GM13976 (cell line): ENCODE measurements around the gene RBM10.

Experiments
- DNase-seq: peaks from one replicate; pipeline ENCODE4 v3.0.0; 2012; ENCODE audit warnings: low spot score
- CTCF ChIP-seq: IDR thresholded peaks from 2 replicates; pipeline ENCODE4 v1.5.1; 2012; ENCODE audit warnings: borderline replicate concordance, mild to moderate bottlenecking; ENCODE audit not compliant: insufficient read depth; ENCODE audit errors: extremely low read depth, missing control alignments, control extremely low read depth
- in situ Hi-C: fragments of 300-500 bp; cut with MboI; formaldehyde crosslinking; loops from one replicate; pipeline ENCODE4 v1.12.0; 2022; ENCODE audit warnings: low sequenced_read_pairs, mixed read lengths, inconsistent platforms; ENCODE audit not compliant: unreplicated experiment

Gene RBM10

GRCh38 chrX:47230136-47230868 lies 85.3 kb downstream of the RBM10 start:
- TF ChIP-seq CTCF = no peak
- in situ Hi-C loops = no loop called here

DNA sequence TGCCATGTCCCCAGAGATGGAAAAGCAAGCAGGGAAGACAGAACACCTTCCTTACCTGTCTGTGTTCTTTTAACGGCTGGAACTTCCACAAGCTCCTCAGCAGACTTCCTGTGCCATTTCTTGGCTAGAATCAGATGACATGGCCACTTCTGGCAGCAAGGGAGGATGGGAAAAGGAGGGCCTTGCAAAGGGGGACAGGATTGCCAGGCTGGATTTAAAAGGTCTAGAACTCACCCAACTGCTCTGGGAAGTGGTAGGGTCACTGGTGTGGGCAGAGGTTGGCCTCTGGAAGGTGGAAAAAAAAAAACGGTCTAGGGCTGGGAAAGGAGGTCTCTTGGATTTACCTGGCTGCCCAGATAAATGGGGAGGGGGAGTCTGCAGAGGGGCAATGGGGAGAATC lies 86.1 kb downstream of the RBM10 start:
- no peak for DNase-seq
- in situ Hi-C loops = no loop called here
- TF ChIP-seq CTCF = no peak

More at GRCh38 chrX:47230136-47230868, 85.3 kb downstream of the RBM10 start:
- no peak for DNase-seq

DNA sequence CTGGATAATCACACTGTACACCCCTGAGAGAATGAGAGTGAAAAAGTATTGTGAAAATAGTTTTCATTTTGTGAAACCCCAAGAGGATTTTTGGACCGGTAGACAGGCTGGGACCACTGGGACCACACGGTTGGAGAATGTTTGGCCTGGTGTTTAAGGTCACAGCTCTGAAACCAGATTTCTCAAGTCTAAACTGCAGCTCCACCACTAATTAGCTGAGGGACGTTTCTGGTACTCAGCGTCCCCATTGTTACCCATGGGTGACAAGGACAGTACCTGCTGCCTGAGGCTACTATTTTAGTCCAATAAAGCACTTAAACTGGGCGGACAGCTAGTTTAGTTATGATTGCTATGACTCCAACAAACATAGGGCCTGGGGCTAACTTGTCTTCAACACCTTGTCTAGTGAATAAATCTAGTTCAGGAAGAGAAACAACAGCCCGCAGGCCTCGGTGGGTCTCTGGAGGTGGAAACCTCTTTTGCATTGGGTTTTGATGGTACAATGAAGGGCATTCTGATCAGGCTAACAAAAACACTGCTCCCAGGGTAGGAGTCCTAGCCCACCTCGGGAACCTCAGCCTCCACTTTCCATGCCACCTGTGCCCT lies 87.3 kb downstream of the RBM10 start:
- no peak for TF ChIP-seq CTCF
- in situ Hi-C loops = no loop called here
- DNase-seq = no peak

DNA sequence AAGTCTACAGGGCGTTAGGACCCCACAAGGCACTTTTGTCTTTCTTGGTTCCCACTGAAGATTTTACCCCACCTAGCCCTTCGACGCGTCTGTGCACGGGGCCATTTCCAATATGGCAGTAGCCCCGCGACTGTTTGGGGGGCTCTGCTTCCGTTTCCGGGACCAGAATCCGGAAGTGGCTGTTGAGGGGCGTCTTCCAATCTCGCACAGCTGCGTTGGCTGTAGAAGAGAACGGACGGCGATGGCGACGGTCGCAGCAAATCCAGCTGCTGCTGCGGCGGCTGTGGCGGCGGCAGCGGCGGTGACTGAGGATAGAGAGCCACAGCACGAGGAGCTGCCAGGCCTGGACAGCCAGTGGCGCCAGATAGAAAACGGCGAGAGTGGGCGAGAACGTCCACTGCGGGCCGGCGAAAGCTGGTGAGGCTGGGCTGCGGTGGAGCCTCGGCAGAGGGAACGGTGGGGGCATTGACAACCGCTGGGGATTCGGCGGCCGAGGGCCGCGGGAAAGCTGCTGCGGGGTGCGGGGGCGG lies 87.8 kb downstream of the RBM10 start, which contains the start of gene USP11:
TSS of gene USP11 (plus strand) at position 207 of the 530 bp plus-strand sequence. CDS start at position 242, 35 bp downstream.
- in situ Hi-C loops = no loop called here
- no peak for TF ChIP-seq CTCF
- DNase-seq = peak; percentile 62

DNA sequence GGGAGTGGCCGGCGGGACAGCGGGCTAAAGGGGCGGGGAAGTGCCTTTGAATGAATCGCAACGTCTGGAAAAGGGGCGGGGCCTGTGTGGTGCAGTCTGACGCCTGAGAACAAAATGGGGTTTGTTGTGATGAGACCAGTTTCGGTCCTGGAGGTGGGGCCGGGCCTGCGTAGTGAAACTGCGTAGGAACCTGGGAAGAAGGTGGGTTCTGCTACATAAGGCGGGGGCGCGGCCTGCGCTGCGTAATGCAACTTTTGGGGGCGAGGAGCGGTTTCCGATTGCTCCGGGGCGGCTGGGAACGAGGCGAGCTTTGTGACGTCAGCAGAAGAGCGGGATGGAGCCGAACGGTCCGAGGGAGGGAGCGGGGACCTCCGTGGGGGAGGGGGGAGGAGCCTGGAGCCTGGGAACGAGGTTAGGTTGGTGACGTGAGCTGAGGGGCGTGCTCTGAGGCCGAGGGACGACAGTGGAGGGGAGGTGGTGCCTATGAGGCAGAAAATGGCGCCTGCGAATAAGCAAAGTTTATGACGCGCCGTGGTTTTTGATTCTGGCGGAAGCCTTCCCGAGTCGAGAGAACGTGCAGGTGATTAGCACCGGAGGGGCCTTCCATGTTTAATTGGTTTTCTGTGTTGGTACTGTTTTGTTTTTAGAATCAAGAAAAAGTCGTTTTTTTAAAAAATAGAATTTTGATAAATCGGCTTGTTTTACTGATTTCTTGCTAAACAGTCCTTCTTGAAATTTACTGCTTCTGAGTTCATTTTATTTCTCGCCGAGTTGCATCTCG lies 88.5 kb downstream of the RBM10 start:
- peak; percentile 87 for DNase-seq
- TF ChIP-seq CTCF = no peak
- in situ Hi-C loops = no loop called here

- no peak for TF ChIP-seq CTCF
- in situ Hi-C loops = no loop called here
- DNase-seq = no peak
Measured at GRCh38 chrX:47234583-47234982, 89.6 kb downstream of the RBM10 start.
